Dermis blood vessel endothelial cell (primary cell): ENCODE results near the gene BANF1. TPM values are rescaled to one million over a fixed set of nuclear protein-coding genes. Genes with fewer than 3 reads are reported as not detected.
"Not testable (repeated sequence)": the region's sequence is repeated elsewhere in the genome, so short reads cannot be mapped to it uniquely, and the experiment has no call there.

ENCODE experiments used
- DNase-seq: peaks from one replicate; pipeline ENCODE4 v3.0.0; 2010
- total RNA-seq: library from RNA; depleted of rRNA; stranded (reverse); fragments of >200 nt; gene quantifications from 2 replicates; pipeline ENCODE4 v1.2.3, GENCODE V29; 2014

Gene BANF1
- total RNA-seq, 1 donor from 2014 or later, result 18.2 TPM

- DNase-seq, result no peak
These were observed 23.7 kb upstream of the BANF1 start for GRCh38 chr11:65978391-65979238.

GRCh38 chr11:65979261-65979759 is 23.0 kb upstream of the BANF1 start:
- no peak for DNase-seq

GRCh38 chr11:65981101-65981740 is 21.1 kb upstream of the BANF1 start:
- no peak for DNase-seq

- DNase-seq, result no peak
These were observed 20.1 kb upstream of the BANF1 start for GRCh38 chr11:65981972-65982823.

GRCh38 chr11:65982824-65983588 is 19.3 kb upstream of the BANF1 start:
- no peak for DNase-seq

GRCh38 chr11:65983589-65983987 is 18.7 kb upstream of the BANF1 start:
- DNase-seq, result no peak

- no peak for DNase-seq
These were observed 15.0 kb upstream of the BANF1 start for GRCh38 chr11:65987336-65987735.

GRCh38 chr11:65988791-65989592 is 13.3 kb upstream of the BANF1 start:
- peak; percentile 98 for DNase-seq

- no peak for DNase-seq
These were observed 10.2 kb upstream of the BANF1 start for GRCh38 chr11:65992056-65992455.

GRCh38 chr11:65997286-65997685 is 5.0 kb upstream of the BANF1 start:
- no peak for DNase-seq

GRCh38 chr11:66002648-66003225 is 434 bp downstream of the BANF1 start:
- DNase-seq, result peak; percentile 51

- no peak for DNase-seq
These were observed 988 bp downstream of the BANF1 start for GRCh38 chr11:66003291-66003690.

GRCh38 chr11:66004186-66004585 is 1.9 kb downstream of the BANF1 start:
- no peak for DNase-seq

- DNase-seq, result no peak
These were observed 4.0 kb downstream of the BANF1 start for GRCh38 chr11:66006134-66006890.

- DNase-seq, result no peak
These were observed 4.5 kb downstream of the BANF1 start for GRCh38 chr11:66006891-66007176.

GRCh38 chr11:66007201-66007634 is 4.9 kb downstream of the BANF1 start:
- no peak for DNase-seq

- DNase-seq, result no peak
These were observed 5.8 kb downstream of the BANF1 start for GRCh38 chr11:66008095-66008467.

GRCh38 chr11:66008468-66009101 is 6.3 kb downstream of the BANF1 start:
- DNase-seq, result no peak

GRCh38 chr11:66010036-66010435 is 7.7 kb downstream of the BANF1 start:
- DNase-seq, result not testable (repeated sequence)

GRCh38 chr11:66011239-66011784 is 9.0 kb downstream of the BANF1 start:
- DNase-seq, result no peak
